NT2/D1 (cell line): ENCODE results near the gene ENPP6.

ENCODE experiments used
- YY1 ChIP-seq: IDR thresholded peaks from 2 replicates; pipeline ENCODE4 v1.6.1; 2011; ENCODE audit not compliant: insufficient read length, insufficient read depth
- ZNF274 ChIP-seq: IDR thresholded peaks from 2 replicates; pipeline ENCODE4 v1.6.1; 2011; ENCODE audit warnings: mild to moderate bottlenecking, low read depth, low read length

DNA sequence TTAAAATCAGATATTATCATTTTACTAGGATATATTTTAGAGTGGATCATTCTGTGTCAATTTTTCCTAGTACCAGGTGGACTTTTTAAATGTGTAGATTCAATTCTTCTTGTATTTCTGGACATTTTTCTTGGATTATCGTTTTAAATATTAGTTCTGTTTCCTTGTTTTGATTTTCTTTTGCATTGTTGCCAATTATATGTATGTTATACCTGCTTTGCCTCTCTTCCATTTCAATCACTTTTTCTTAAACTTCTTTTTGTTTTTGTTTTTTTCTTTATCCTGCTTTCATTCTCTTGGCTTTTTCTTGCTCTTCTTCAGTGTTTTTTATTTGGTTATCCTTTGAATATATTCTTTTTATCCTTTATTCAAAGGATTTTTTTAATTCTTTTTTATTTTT lies 171.5 kb downstream of the ENPP6 start:
- no peak for TF ChIP-seq YY1
- no peak for TF ChIP-seq ZNF274
